IMR-90 (cell line): ENCODE data around the gene PLCG2. TPM values are rescaled to one million over a fixed set of nuclear protein-coding genes. Genes with fewer than 3 reads are reported as not detected.

Experiments
- ATAC-seq: fragments of 200-7000 bp; cut with Tn5 transposase; 2 replicates; pipeline ENCODE4 v1.9.1; 2020; ENCODE audit warnings: low read depth, mild to moderate bottlenecking, moderate library complexity
- BruUV-seq: library from RNA; stranded (reverse); fragments of 400-500 nt; replicated peaks from 2 replicates; lab custom pipeline; 2021; lab: Mats Ljungman, UMichigan
- CTCF ChIA-PET: fragments of 300-600 bp; formaldehyde crosslinking; extraction: SDS; loops from one replicate; lab custom pipeline; 2021; ENCODE audit warnings: antibody characterized with exemption; lab: Yijun Ruan, JAX
- POLR2A ChIA-PET: fragments of 300-600 bp; sonication (Branson Sonifier 250); formaldehyde crosslinking; loops from one replicate; lab custom pipeline; 2022; ENCODE audit warnings: antibody characterized with exemption; ENCODE audit not compliant: unreplicated experiment; lab: Charles Lee
- DNase-seq: peaks from one replicate; pipeline ENCODE4 v3.0.0; 2013
- H2AFZ ChIP-seq: replicated peaks from 2 replicates; pipeline ENCODE3; 2013; ENCODE audit warnings: low read length, mild to moderate bottlenecking; ENCODE audit not compliant: poor library complexity
- H2AK5ac ChIP-seq: 2 replicates; pipeline ENCODE4 v1.6.1; 2013; ENCODE audit warnings: low read depth, low read length, inconsistent platforms
- H2AK9ac ChIP-seq: replicated peaks from 2 replicates; pipeline ENCODE3; 2013; ENCODE audit warnings: mild to moderate bottlenecking, low read depth, low read length, moderate library complexity; ENCODE audit not compliant: poor library complexity
- H2BK120ac ChIP-seq: 2 replicates; pipeline ENCODE4 v1.6.1; 2013; ENCODE audit warnings: low read depth, low read length, inconsistent platforms
- H2BK15ac ChIP-seq: 3 replicates; pipeline ENCODE4 v1.6.1; 2013; ENCODE audit warnings: low read depth, low read length, inconsistent platforms
- H2BK20ac ChIP-seq: 2 replicates; pipeline ENCODE4 v1.6.1; 2013; ENCODE audit warnings: low read depth, mild to moderate bottlenecking, inconsistent platforms, low read length, moderate library complexity
- H2BK5ac ChIP-seq: 2 replicates; pipeline ENCODE4 v1.6.1; 2013; ENCODE audit warnings: mild to moderate bottlenecking, low read depth, low read length, inconsistent platforms; ENCODE audit not compliant: poor library complexity, severe bottlenecking
- H3K14ac ChIP-seq: replicated peaks from 2 replicates; pipeline ENCODE4 v1.6.1; 2013; ENCODE audit warnings: low read depth, low read length, inconsistent platforms
- H3K18ac ChIP-seq: 2 replicates; pipeline ENCODE4 v1.6.1; 2013; ENCODE audit warnings: low read depth, low read length, control low read depth
- H3K23ac ChIP-seq: 2 replicates; pipeline ENCODE4 v1.6.1; 2013; ENCODE audit warnings: low read depth, low read length, inconsistent platforms
- H3K27ac ChIP-seq: 2 replicates; pipeline ENCODE4 v1.5.1; 2013; ENCODE audit warnings: mild to moderate bottlenecking, control low read depth, low read length; ENCODE audit not compliant: insufficient read depth
- H3K27me3 ChIP-seq: 2 replicates; pipeline ENCODE4 v1.6.1; 2013; ENCODE audit warnings: low read length; ENCODE audit not compliant: control insufficient read depth, insufficient read depth
- H3K36me3 ChIP-seq: 2 replicates; pipeline ENCODE4 v1.6.1; 2013; ENCODE audit warnings: low read length, mixed read lengths; ENCODE audit not compliant: control insufficient read depth, insufficient read depth
- H3K4ac ChIP-seq: 2 replicates; pipeline ENCODE4 v1.6.1; 2013; ENCODE audit warnings: low read depth, low read length, inconsistent platforms
- H3K4me1 ChIP-seq: 2 replicates; pipeline ENCODE4 v1.6.1; 2013; ENCODE audit warnings: low read length, mixed read lengths; ENCODE audit not compliant: control insufficient read depth, insufficient read depth
- H3K4me2 ChIP-seq: 2 replicates; pipeline ENCODE4 v1.6.1; 2013; ENCODE audit warnings: low read depth, mild to moderate bottlenecking, control low read depth, low read length, moderate library complexity
- H3K4me3 ChIP-seq: 2 replicates; pipeline ENCODE4 v1.5.1; 2013; ENCODE audit warnings: low read depth, mild to moderate bottlenecking, control low read depth, low read length, moderate library complexity; ENCODE audit not compliant: insufficient read depth
- H3K56ac ChIP-seq: 2 replicates; pipeline ENCODE4 v1.6.1; 2013; ENCODE audit warnings: low read length, inconsistent platforms; ENCODE audit not compliant: insufficient read depth; ENCODE audit errors: extremely low read depth
- H3K79me1 ChIP-seq, 2 experiments: 2 replicates each; pipeline ENCODE4 v1.6.1; 2013; ENCODE audit warnings: low read length in 2 of 2, inconsistent platforms in 1 of 2, low read depth in 1 of 2
- H3K9ac ChIP-seq: 2 replicates; pipeline ENCODE4 v1.6.1; 2013; ENCODE audit warnings: low read depth, low read length, control low read depth
- H3K9me1 ChIP-seq: 2 replicates; pipeline ENCODE4 v1.6.1; 2013; ENCODE audit warnings: low read length, inconsistent platforms; ENCODE audit not compliant: insufficient read depth
- H3K9me3 ChIP-seq: 2 replicates; pipeline ENCODE4 v1.6.1; 2013; ENCODE audit warnings: low read length; ENCODE audit not compliant: control insufficient read depth, insufficient read depth
- H4K20me1 ChIP-seq: 2 replicates; pipeline ENCODE4 v1.6.1; 2013; ENCODE audit warnings: low read length, inconsistent platforms; ENCODE audit not compliant: insufficient read depth
- H4K5ac ChIP-seq: 2 replicates; pipeline ENCODE4 v1.6.1; 2013; ENCODE audit warnings: mild to moderate bottlenecking, low read depth, low read length, control low read depth
- H4K8ac ChIP-seq, 2 experiments: 2 replicates each; pipeline ENCODE4 v1.6.1; 2013; ENCODE audit warnings: low read depth in 2 of 2, low read length in 2 of 2, control low read depth in 1 of 2, inconsistent platforms in 1 of 2
- H4K91ac ChIP-seq: 2 replicates; pipeline ENCODE4 v1.6.1; 2013; ENCODE audit warnings: low read depth, low read length, inconsistent platforms; ENCODE audit not compliant: insufficient read depth
- BHLHE40 ChIP-seq: fragments of 150-350 bp; IDR thresholded peaks from 2 replicates; pipeline ENCODE4 v1.6.1; 2016; ENCODE audit warnings: mild to moderate bottlenecking, low read depth, low read length
- ELK1 ChIP-seq: fragments of 150-350 bp; IDR thresholded peaks from 2 replicates; pipeline ENCODE4 v1.6.1; 2016; ENCODE audit warnings: low read depth, mild to moderate bottlenecking, low read length, moderate library complexity, borderline replicate concordance
- POLR2A ChIP-seq: IDR thresholded peaks from 2 replicates; pipeline ENCODE4 v1.6.1; 2012; ENCODE audit warnings: mild to moderate bottlenecking, low read depth, low read length
- RFX5 ChIP-seq: IDR thresholded peaks from 2 replicates; pipeline ENCODE4 v1.8.0; 2012; ENCODE audit warnings: low read depth, mild to moderate bottlenecking, low read length, moderate library complexity
- SMC3 ChIP-seq: fragments of 150-350 bp; IDR thresholded peaks from 2 replicates; pipeline ENCODE4 v1.6.1; 2016; ENCODE audit warnings: low read depth, mild to moderate bottlenecking, antibody characterized with exemption, low read length, moderate library complexity
- WGBS, 2 experiments: methylation state at CpG; one replicate each; pipeline versions ENCODE4 v1.1.5 to v1.1.7; 2013; ENCODE audit warnings: missing lambda C conversion rate in 2 of 2; ENCODE audit not compliant: insufficient read length in 1 of 2; ENCODE audit errors: extremely low coverage in 2 of 2; 5-methylcytosine and 5-hydroxymethylcytosine counted together
- dilution Hi-C: fragments of 300-500 bp; cut with HindIII; formaldehyde crosslinking; loops from one replicate; pipeline ENCODE4 v1.14.3; 2018; ENCODE audit warnings: low sequenced_read_pairs; ENCODE audit not compliant: unreplicated experiment
- in situ Hi-C: fragments of 300-500 bp; cut with MboI; formaldehyde crosslinking; loops from 3 replicates; pipeline ENCODE4 v1.14.3; 2019; ENCODE audit warnings: low sequenced_read_pairs, inconsistent platforms, mixed read lengths
- intact Hi-C: fragments of 100-400 bp; cut with micrococcal nuclease; formaldehyde crosslinking; loops from 2 replicates; pipeline ENCODE4 v1.10.0; 2022
- polyA plus RNA-seq, 3 experiments: library from polyadenylated mRNA; depleted of rRNA; stranded (reverse); fragments of >200 nt; gene quantifications; 2 replicates each; pipeline ENCODE4 v1.2.3, GENCODE V29; 2012; ENCODE audit warnings: low replicate concordance in 1 of 3
- total RNA-seq: library from RNA; depleted of rRNA; stranded (reverse); fragments of >200 nt; gene quantifications from 2 replicates; pipeline ENCODE4 v1.2.3, GENCODE V29; 2012

The PLCG2 gene
- total and polyA plus RNA-seq, 2 of the 4 experiments (the other 2 are of a cell fraction), result 0.14 to 0.18 TPM

GRCh38 chr16:81883235-81883634 is 104.1 kb downstream of the PLCG2 start:
- H3K27ac ChIP-seq, result no peak overlapping the region
- no peaks in the 10 kb centered on the region for H3K4me1 ChIP-seq
- DNase-seq, result no peak
- H3K4me2 ChIP-seq, result no peak overlapping the region
- H3K18ac ChIP-seq, result no peak overlapping the region
- H2BK20ac ChIP-seq, result no peak overlapping the region
- H2AK9ac ChIP-seq, result no peak overlapping the region
- no peaks in the 10 kb centered on the region for H3K9me1 ChIP-seq
- peaks cover 4% of the 10 kb centered on the region for H3K27me3 ChIP-seq
- dilution Hi-C loops, result no loop called here
- POLR2A ChIA-PET, result no interaction called here
- no peak overlapping the region for H4K8ac ChIP-seq
- no peak overlapping the region for H3K56ac ChIP-seq
- H3K14ac ChIP-seq, result no peak overlapping the region
- no peaks in the 10 kb centered on the region for H3K9me3 ChIP-seq
- ATAC-seq, result no peak
- no peak overlapping the region for H2BK5ac ChIP-seq
- no peak overlapping the region for H2BK15ac ChIP-seq
- no peaks in the 10 kb centered on the region for H3K79me1 ChIP-seq
- CTCF ChIA-PET, result no interaction called here
- H3K36me3 ChIP-seq, result no peaks in the 10 kb centered on the region
- no peak overlapping the region for H2AK5ac ChIP-seq
- in situ Hi-C loops, result no loop called here
- no peak overlapping the region for H2AFZ ChIP-seq
- TF ChIP-seq ELK1 (no peak), POLR2A (no peak), RFX5 (no peak), SMC3 (no peak), BHLHE40 (no peak)
- WGBS, 2 experiments, result 45% methylated on average over 3 of the region's 6 CpGs; no CpG with 5 or more reads in 1 of the 2 experiments
- no peaks in the 10 kb centered on the region for H4K20me1 ChIP-seq
- intact Hi-C loops, result no loop called here
- no peak overlapping the region for H3K4ac ChIP-seq
- no peak overlapping the region for H4K91ac ChIP-seq
- no peak overlapping the region for H3K23ac ChIP-seq
- no TSS peak for BruUV-seq
- H4K5ac ChIP-seq, result no peak overlapping the region
- no peak overlapping the region for H3K9ac ChIP-seq
- no peak overlapping the region for H2BK120ac ChIP-seq
- H3K4me3 ChIP-seq, result no peak overlapping the region
